Sigmoid colon (tissue), 3 donors: Measurements from ENCODE around the gene CRYBB3.

Experiments used
- CTCF ChIP-seq, 4 experiments: fragments of 450-650 bp in 3 of 4; fragments of 200-600 bp in 1 of 4; IDR thresholded peaks; one replicate each; pipeline ENCODE4 v1.5.1; 2016 to 2019; ENCODE audit warnings: antibody characterized with exemption in 4 of 4, mild to moderate bottlenecking in 3 of 4, moderate library complexity in 2 of 4
- POLR2A ChIP-seq, 2 donors: fragments of 450-650 bp; IDR thresholded peaks; one replicate each; pipeline ENCODE4 v1.6.1; 2016; ENCODE audit warnings: antibody characterized with exemption in 2 of 2, mild to moderate bottlenecking in 2 of 2, moderate library complexity in 2 of 2

- TF ChIP-seq CTCF (IDR thresholded peaks at IDR 0.05) (no peak), POLR2A (IDR thresholded peaks at IDR 0.05) (no peak)
These were observed 32.6 kb upstream of the CRYBB3 start for GRCh38 chr22:25167082-25167481.
